Measurements from ENCODE around the gene RNF103.

- TF ChIP-seq CTCF (IDR thresholded peaks at IDR 0.05) (no peak), EP300 (IDR thresholded peaks at IDR 0.05) (no peak)
These were observed 37.7 kb upstream of the RNF103 start for GRCh38 chr2:86661333-86661732.

Data from ovary (tissue), 3 donors.